DND-41 (cell line): ENCODE data around the gene THEM4.

Experiments
- ATAC-seq: fragments of 200-7000 bp; cut with Tn5 transposase; 3 replicates; pipeline ENCODE4 v1.9.1; 2021; ENCODE audit warnings: low read depth; ENCODE audit not compliant: insufficient read depth
- DNase-seq: peaks from one replicate; pipeline ENCODE4 v3.0.0-alpha.2; 2020
- H2AFZ ChIP-seq: 2 replicates; pipeline ENCODE4 v1.6.0; 2012; ENCODE audit warnings: low read depth, low read length
- H3K27ac ChIP-seq: 2 replicates; pipeline ENCODE4 v1.5.1; 2012; ENCODE audit warnings: low read length, inconsistent platforms
- H3K27me3 ChIP-seq: fragments of 200-600 bp; sonication (generic); 2 replicates; pipeline ENCODE4 v1.6.0; 2012; ENCODE audit warnings: low read length, mild to moderate bottlenecking, inconsistent platforms; ENCODE audit not compliant: insufficient read depth, poor library complexity
- H3K36me3 ChIP-seq: 2 replicates; pipeline ENCODE4 v1.5.1; 2012; ENCODE audit warnings: low read length, inconsistent platforms; ENCODE audit not compliant: insufficient read depth
- H3K4me1 ChIP-seq: 2 replicates; pipeline ENCODE4 v1.5.1; 2012; ENCODE audit warnings: mild to moderate bottlenecking, low read length; ENCODE audit not compliant: insufficient read depth
- H3K4me2 ChIP-seq: 2 replicates; pipeline ENCODE4 v1.6.0; 2012; ENCODE audit warnings: mild to moderate bottlenecking, moderate library complexity, low read length, inconsistent platforms; ENCODE audit not compliant: insufficient read depth
- H3K4me3 ChIP-seq, 2 experiments: fragments of 200-600 bp in 1 of 2; shearing (Covaris generic) in 1 of 2; 2 replicates each; pipeline ENCODE4 v1.5.1; 2012 to 2016; ENCODE audit warnings: inconsistent platforms in 2 of 2, low read length in 2 of 2, mild to moderate bottlenecking in 2 of 2, low read depth in 1 of 2, moderate library complexity in 1 of 2
- H3K79me2 ChIP-seq: 2 replicates; pipeline ENCODE4 v1.6.0; 2012; ENCODE audit warnings: low read length, inconsistent platforms; ENCODE audit not compliant: insufficient read depth
- H3K9ac ChIP-seq: 2 replicates; pipeline ENCODE4 v1.6.0; 2012; ENCODE audit warnings: low read depth, mild to moderate bottlenecking, inconsistent platforms, low read length, moderate library complexity
- H3K9me3 ChIP-seq: 2 replicates; pipeline ENCODE4 v1.5.1; 2012; ENCODE audit warnings: low read length, moderate library complexity, mild to moderate bottlenecking, inconsistent platforms; ENCODE audit not compliant: insufficient read depth, severe bottlenecking
- H4K20me1 ChIP-seq: 2 replicates; pipeline ENCODE4 v1.6.0; 2012; ENCODE audit warnings: low read length; ENCODE audit not compliant: insufficient read depth
- CTCF ChIP-seq: IDR thresholded peaks from 2 replicates; pipeline ENCODE4 v1.5.1; 2012; ENCODE audit warnings: borderline replicate concordance, low read length, moderate library complexity, mild to moderate bottlenecking; ENCODE audit not compliant: poor library complexity, severe bottlenecking; ENCODE audit errors: extremely low read depth
- EZH2 ChIP-seq: IDR thresholded peaks from 3 replicates; pipeline ENCODE4 v1.6.1; 2012; ENCODE audit warnings: borderline replicate concordance, low read depth, mild to moderate bottlenecking, moderate library complexity, low read length, inconsistent platforms; ENCODE audit not compliant: severe bottlenecking

Gene THEM4

GRCh38 chr1:151936653-151937052 lies 27.3 kb upstream of the THEM4 start:
- Histone ChIP-seq H2AFZ (no peak overlapping the region), H3K27me3 (peaks cover 15% of the 10 kb centered on the region), H3K36me3 (no peaks in the 10 kb centered on the region), H3K27ac (no peak overlapping the region), H4K20me1 (no peaks in the 10 kb centered on the region), H3K4me1 (no peaks in the 10 kb centered on the region), H3K9me3 (no peaks in the 10 kb centered on the region), H3K4me3 (no peak overlapping the region), H3K9ac (no peak overlapping the region), H3K79me2 (no peaks in the 10 kb centered on the region), H3K4me2 (no peak overlapping the region)
- ATAC-seq (no peak), DNase-seq (no peak)
- TF ChIP-seq CTCF (no peak), EZH2 (no peak)

- Histone ChIP-seq H3K4me2 (no peak overlapping the region), H3K27me3 (peaks cover 9% of the 10 kb centered on the region), H3K79me2 (no peaks in the 10 kb centered on the region), H3K9ac (no peak overlapping the region), H3K4me1 (no peaks in the 10 kb centered on the region), H4K20me1 (no peaks in the 10 kb centered on the region), H3K9me3 (no peaks in the 10 kb centered on the region), H2AFZ (no peak overlapping the region), H3K36me3 (no peaks in the 10 kb centered on the region), H3K4me3 (no peak overlapping the region), H3K27ac (no peak overlapping the region)
- DNase-seq (no peak), ATAC-seq (no peak)
- TF ChIP-seq EZH2 (no peak), CTCF (no peak)
Measured at GRCh38 chr1:151935894-151936602, 26.7 kb upstream of the THEM4 start.

- H3K9me3 ChIP-seq, result no peaks in the 10 kb centered on the region
- H3K27ac ChIP-seq, result no peak overlapping the region
- no peak for TF ChIP-seq EZH2
- no peak for TF ChIP-seq CTCF
- H3K79me2 ChIP-seq, result no peaks in the 10 kb centered on the region
- H3K4me1 ChIP-seq, result no peaks in the 10 kb centered on the region
- H3K4me2 ChIP-seq, result no peak overlapping the region
- no peak overlapping the region for H3K4me3 ChIP-seq
- DNase-seq (no peak), ATAC-seq (no peak)
- H3K9ac ChIP-seq, result no peak overlapping the region
- no peak overlapping the region for H2AFZ ChIP-seq
- no peaks in the 10 kb centered on the region for H4K20me1 ChIP-seq
- peaks cover 6% of the 10 kb centered on the region for H3K27me3 ChIP-seq
- no peaks in the 10 kb centered on the region for H3K36me3 ChIP-seq
Measured at GRCh38 chr1:151935154-151935553, 25.8 kb upstream of the THEM4 start.
